Liver (tissue), 3 donors: ENCODE data around the gene PLK3.

Experiments used
- EGR1 ChIP-seq, 2 donors: IDR thresholded peaks; 2 replicates each; pipeline ENCODE4 v1.6.1; 2016 to 2018; ENCODE audit warnings: antibody characterized with exemption in 2 of 2, low read depth in 2 of 2
- TAF1 ChIP-seq: conservative IDR thresholded peaks from 2 replicates; pipeline ENCODE4 v1.6.1; 2016; ENCODE audit warnings: antibody characterized with exemption, mild to moderate bottlenecking
- TF ChIP-seq, protein P1 (sequence below): fragments of 150-350 bp; IDR thresholded peaks from 2 replicates; pipeline ENCODE4 v1.5.1; 2017; ENCODE audit warnings: improper control_type of control experiment, low read depth, low read length; ENCODE audit not compliant: missing input control
- TF ChIP-seq, protein P2 (sequence below): IDR thresholded peaks from 2 replicates; pipeline ENCODE4 v1.6.1; 2016; ENCODE audit warnings: antibody characterized with exemption
- TF ChIP-seq, protein P3 (sequence below): IDR thresholded peaks from 2 replicates; pipeline ENCODE4 v1.6.1; 2016; ENCODE audit warnings: antibody characterized with exemption, mild to moderate bottlenecking
- donor health status: healthy.
- donor health status: healthy.

DNA sequence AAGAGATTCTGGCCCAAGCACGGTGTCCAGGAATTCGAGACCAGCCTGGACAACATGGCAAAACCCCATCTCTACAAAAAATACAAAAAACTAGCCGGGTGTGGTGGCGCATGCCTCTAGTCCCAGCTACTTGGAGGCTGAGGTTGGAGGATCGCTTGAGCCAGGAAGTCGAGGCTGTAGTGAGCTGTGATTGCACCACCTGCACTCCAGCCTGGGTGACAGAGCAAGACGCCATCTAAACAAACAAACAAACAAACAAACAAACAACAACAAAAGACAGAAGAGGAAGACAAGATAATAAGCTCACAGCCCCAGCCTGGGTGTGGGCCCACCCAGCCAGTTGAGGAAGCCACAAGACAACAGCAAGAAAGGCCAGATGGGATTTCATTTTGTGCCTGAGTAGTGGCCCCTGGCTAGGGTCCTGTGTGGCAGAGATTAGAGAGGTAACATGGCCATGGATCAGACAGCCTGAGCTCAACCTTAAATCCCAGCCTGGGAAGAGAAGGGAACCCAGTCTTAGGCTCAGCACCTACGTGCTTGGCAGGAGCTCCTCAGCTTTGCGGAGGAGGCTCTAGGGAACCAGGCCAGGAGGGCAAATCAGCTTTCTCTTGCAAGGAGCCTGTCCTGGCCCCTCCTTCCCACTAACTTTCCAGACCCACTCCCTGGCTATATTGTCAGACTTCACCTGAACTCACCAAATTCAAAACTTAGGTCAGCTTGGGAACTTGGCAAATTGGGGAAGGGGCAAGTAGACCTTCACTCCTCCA is 7.3 kb upstream of the PLK3 start:
- TF ChIP-seq, protein P1, sequence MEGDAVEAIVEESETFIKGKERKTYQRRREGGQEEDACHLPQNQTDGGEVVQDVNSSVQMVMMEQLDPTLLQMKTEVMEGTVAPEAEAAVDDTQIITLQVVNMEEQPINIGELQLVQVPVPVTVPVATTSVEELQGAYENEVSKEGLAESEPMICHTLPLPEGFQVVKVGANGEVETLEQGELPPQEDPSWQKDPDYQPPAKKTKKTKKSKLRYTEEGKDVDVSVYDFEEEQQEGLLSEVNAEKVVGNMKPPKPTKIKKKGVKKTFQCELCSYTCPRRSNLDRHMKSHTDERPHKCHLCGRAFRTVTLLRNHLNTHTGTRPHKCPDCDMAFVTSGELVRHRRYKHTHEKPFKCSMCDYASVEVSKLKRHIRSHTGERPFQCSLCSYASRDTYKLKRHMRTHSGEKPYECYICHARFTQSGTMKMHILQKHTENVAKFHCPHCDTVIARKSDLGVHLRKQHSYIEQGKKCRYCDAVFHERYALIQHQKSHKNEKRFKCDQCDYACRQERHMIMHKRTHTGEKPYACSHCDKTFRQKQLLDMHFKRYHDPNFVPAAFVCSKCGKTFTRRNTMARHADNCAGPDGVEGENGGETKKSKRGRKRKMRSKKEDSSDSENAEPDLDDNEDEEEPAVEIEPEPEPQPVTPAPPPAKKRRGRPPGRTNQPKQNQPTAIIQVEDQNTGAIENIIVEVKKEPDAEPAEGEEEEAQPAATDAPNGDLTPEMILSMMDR: no peak
- TF ChIP-seq TAF1 (no peak), EGR1 (IDR thresholded peaks at IDR 0.05; ENCODE audit: low read depth in 2 of 2) (no peak)
- TF ChIP-seq, protein P2, sequence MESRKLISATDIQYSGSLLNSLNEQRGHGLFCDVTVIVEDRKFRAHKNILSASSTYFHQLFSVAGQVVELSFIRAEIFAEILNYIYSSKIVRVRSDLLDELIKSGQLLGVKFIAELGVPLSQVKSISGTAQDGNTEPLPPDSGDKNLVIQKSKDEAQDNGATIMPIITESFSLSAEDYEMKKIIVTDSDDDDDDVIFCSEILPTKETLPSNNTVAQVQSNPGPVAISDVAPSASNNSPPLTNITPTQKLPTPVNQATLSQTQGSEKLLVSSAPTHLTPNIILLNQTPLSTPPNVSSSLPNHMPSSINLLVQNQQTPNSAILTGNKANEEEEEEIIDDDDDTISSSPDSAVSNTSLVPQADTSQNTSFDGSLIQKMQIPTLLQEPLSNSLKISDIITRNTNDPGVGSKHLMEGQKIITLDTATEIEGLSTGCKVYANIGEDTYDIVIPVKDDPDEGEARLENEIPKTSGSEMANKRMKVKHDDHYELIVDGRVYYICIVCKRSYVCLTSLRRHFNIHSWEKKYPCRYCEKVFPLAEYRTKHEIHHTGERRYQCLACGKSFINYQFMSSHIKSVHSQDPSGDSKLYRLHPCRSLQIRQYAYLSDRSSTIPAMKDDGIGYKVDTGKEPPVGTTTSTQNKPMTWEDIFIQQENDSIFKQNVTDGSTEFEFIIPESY: no peak
- TF ChIP-seq, protein P3, sequence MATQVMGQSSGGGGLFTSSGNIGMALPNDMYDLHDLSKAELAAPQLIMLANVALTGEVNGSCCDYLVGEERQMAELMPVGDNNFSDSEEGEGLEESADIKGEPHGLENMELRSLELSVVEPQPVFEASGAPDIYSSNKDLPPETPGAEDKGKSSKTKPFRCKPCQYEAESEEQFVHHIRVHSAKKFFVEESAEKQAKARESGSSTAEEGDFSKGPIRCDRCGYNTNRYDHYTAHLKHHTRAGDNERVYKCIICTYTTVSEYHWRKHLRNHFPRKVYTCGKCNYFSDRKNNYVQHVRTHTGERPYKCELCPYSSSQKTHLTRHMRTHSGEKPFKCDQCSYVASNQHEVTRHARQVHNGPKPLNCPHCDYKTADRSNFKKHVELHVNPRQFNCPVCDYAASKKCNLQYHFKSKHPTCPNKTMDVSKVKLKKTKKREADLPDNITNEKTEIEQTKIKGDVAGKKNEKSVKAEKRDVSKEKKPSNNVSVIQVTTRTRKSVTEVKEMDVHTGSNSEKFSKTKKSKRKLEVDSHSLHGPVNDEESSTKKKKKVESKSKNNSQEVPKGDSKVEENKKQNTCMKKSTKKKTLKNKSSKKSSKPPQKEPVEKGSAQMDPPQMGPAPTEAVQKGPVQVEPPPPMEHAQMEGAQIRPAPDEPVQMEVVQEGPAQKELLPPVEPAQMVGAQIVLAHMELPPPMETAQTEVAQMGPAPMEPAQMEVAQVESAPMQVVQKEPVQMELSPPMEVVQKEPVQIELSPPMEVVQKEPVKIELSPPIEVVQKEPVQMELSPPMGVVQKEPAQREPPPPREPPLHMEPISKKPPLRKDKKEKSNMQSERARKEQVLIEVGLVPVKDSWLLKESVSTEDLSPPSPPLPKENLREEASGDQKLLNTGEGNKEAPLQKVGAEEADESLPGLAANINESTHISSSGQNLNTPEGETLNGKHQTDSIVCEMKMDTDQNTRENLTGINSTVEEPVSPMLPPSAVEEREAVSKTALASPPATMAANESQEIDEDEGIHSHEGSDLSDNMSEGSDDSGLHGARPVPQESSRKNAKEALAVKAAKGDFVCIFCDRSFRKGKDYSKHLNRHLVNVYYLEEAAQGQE: no peak
